Mucosa of stomach (tissue), 1 donor: ENCODE results near the gene PCDH19.

Experiments
- H3K27me3 ChIP-seq: one replicate; pipeline ENCODE4 v1.7.0; 2013; ENCODE audit warnings: mild to moderate bottlenecking, low read length; ENCODE audit not compliant: control insufficient read depth, insufficient read depth
- H3K36me3 ChIP-seq: one replicate; pipeline ENCODE4 v1.7.0; 2013; ENCODE audit warnings: low read length; ENCODE audit not compliant: control insufficient read depth, insufficient read depth
- H3K4me1 ChIP-seq: one replicate; pipeline ENCODE4 v1.7.0; 2013; ENCODE audit warnings: mild to moderate bottlenecking, low read length; ENCODE audit not compliant: control insufficient read depth, insufficient read depth
- H3K4me3 ChIP-seq: one replicate; pipeline ENCODE4 v1.7.0; 2013; ENCODE audit warnings: low read length
- H3K9ac ChIP-seq: one replicate; pipeline ENCODE4 v1.7.0; 2013; ENCODE audit warnings: mild to moderate bottlenecking, low read length, moderate library complexity
- H3K9me3 ChIP-seq: one replicate; pipeline ENCODE4 v1.7.0; 2013; ENCODE audit warnings: mild to moderate bottlenecking, low read length, moderate library complexity; ENCODE audit not compliant: control insufficient read depth
- donor health status: Pancreatic carcinoma.

The PCDH19 gene

GRCh38 chrX:100377826-100378225 lies 32.2 kb downstream of the PCDH19 start:
- Histone ChIP-seq H3K9ac (no peak overlapping the region), H3K9me3 (no peaks in the 10 kb centered on the region), H3K4me3 (no peak overlapping the region), H3K4me1 (no peaks in the 10 kb centered on the region), H3K36me3 (no peaks in the 10 kb centered on the region), H3K27me3 (no peaks in the 10 kb centered on the region)

- Histone ChIP-seq H3K27me3 (no peaks in the 10 kb centered on the region), H3K4me1 (no peaks in the 10 kb centered on the region), H3K36me3 (no peaks in the 10 kb centered on the region), H3K9me3 (no peaks in the 10 kb centered on the region), H3K4me3 (no peak overlapping the region), H3K9ac (no peak overlapping the region)
Measured at GRCh38 chrX:100376576-100376975, 33.5 kb downstream of the PCDH19 start.

- H3K27me3 ChIP-seq = no peaks in the 10 kb centered on the region
- no peaks in the 10 kb centered on the region for H3K36me3 ChIP-seq
Measured at GRCh38 chrX:100373673-100374072, 36.4 kb downstream of the PCDH19 start.

GRCh38 chrX:100368167-100368566 lies 41.9 kb downstream of the PCDH19 start:
- no peak overlapping the region for H3K9ac ChIP-seq
- H3K36me3 ChIP-seq = no peaks in the 10 kb centered on the region

More at GRCh38 chrX:100373673-100374072, 36.4 kb downstream of the PCDH19 start:
- H3K4me1 ChIP-seq = no peaks in the 10 kb centered on the region
- H3K4me3 ChIP-seq = no peak overlapping the region
- H3K9me3 ChIP-seq = no peaks in the 10 kb centered on the region
- H3K9ac ChIP-seq = no peak overlapping the region

GRCh38 chrX:100363896-100364295 lies 46.2 kb downstream of the PCDH19 start:
- H3K9ac ChIP-seq = no peak overlapping the region
- H3K36me3 ChIP-seq = no peaks in the 10 kb centered on the region
- no peaks in the 10 kb centered on the region for H3K4me1 ChIP-seq
- no peaks in the 10 kb centered on the region for H3K9me3 ChIP-seq
- no peak overlapping the region for H3K4me3 ChIP-seq
- H3K27me3 ChIP-seq = no peaks in the 10 kb centered on the region

More at GRCh38 chrX:100368167-100368566, 41.9 kb downstream of the PCDH19 start:
- Histone ChIP-seq H3K27me3 (no peaks in the 10 kb centered on the region), H3K4me1 (no peaks in the 10 kb centered on the region), H3K4me3 (no peak overlapping the region), H3K9me3 (no peaks in the 10 kb centered on the region)

- Histone ChIP-seq H3K4me1 (no peaks in the 10 kb centered on the region), H3K4me3 (no peak overlapping the region), H3K27me3 (no peaks in the 10 kb centered on the region), H3K36me3 (no peaks in the 10 kb centered on the region), H3K9ac (no peak overlapping the region), H3K9me3 (no peaks in the 10 kb centered on the region)
Measured at GRCh38 chrX:100358766-100359165, 51.3 kb downstream of the PCDH19 start.

GRCh38 chrX:100356351-100356896 lies 53.6 kb downstream of the PCDH19 start:
- Histone ChIP-seq H3K36me3 (no peaks in the 10 kb centered on the region), H3K27me3 (no peaks in the 10 kb centered on the region), H3K4me1 (no peaks in the 10 kb centered on the region), H3K9me3 (no peaks in the 10 kb centered on the region), H3K4me3 (no peak overlapping the region), H3K9ac (no peak overlapping the region)

GRCh38 chrX:100355680-100356079 lies 54.4 kb downstream of the PCDH19 start:
- Histone ChIP-seq H3K36me3 (no peaks in the 10 kb centered on the region), H3K27me3 (no peaks in the 10 kb centered on the region), H3K4me1 (no peaks in the 10 kb centered on the region), H3K9me3 (no peaks in the 10 kb centered on the region), H3K4me3 (no peak overlapping the region), H3K9ac (no peak overlapping the region)

GRCh38 chrX:100353326-100353725 lies 56.7 kb downstream of the PCDH19 start:
- H3K4me3 ChIP-seq = no peak overlapping the region
- no peaks in the 10 kb centered on the region for H3K27me3 ChIP-seq
- H3K4me1 ChIP-seq = no peaks in the 10 kb centered on the region
- H3K9me3 ChIP-seq = no peaks in the 10 kb centered on the region
- H3K9ac ChIP-seq = no peak overlapping the region
- H3K36me3 ChIP-seq = no peaks in the 10 kb centered on the region

- Histone ChIP-seq H3K27me3 (no peaks in the 10 kb centered on the region), H3K4me1 (no peaks in the 10 kb centered on the region), H3K4me3 (no peak overlapping the region), H3K36me3 (no peaks in the 10 kb centered on the region), H3K9ac (no peak overlapping the region), H3K9me3 (no peaks in the 10 kb centered on the region)
Measured at GRCh38 chrX:100350704-100351489, 59.2 kb downstream of the PCDH19 start.

- H3K4me3 ChIP-seq = no peak overlapping the region
- H3K4me1 ChIP-seq = no peaks in the 10 kb centered on the region
- no peak overlapping the region for H3K9ac ChIP-seq
- H3K36me3 ChIP-seq = no peaks in the 10 kb centered on the region
- H3K9me3 ChIP-seq = no peaks in the 10 kb centered on the region
- H3K27me3 ChIP-seq = no peaks in the 10 kb centered on the region
Measured at GRCh38 chrX:100349391-100349790, 60.7 kb downstream of the PCDH19 start.

- Histone ChIP-seq H3K9me3 (no peaks in the 10 kb centered on the region), H3K9ac (no peak overlapping the region)
Measured at GRCh38 chrX:100341142-100341510, 68.9 kb downstream of the PCDH19 start.

More at GRCh38 chrX:100341142-100341510, 68.9 kb downstream of the PCDH19 start:
- no peak overlapping the region for H3K4me3 ChIP-seq
- no peaks in the 10 kb centered on the region for H3K27me3 ChIP-seq
- H3K36me3 ChIP-seq = no peaks in the 10 kb centered on the region
- H3K4me1 ChIP-seq = no peaks in the 10 kb centered on the region
